GM12873 (cell line): ENCODE results near the gene CEP135.

Experiments
- TF ChIP-seq, protein P1 (sequence below): IDR thresholded peaks from 2 replicates; pipeline ENCODE4 v1.5.1; 2012; ENCODE audit warnings: low read depth, mild to moderate bottlenecking, moderate library complexity, low read length, control low read depth; ENCODE audit not compliant: insufficient read depth; ENCODE audit errors: missing control alignments

CEP135 gene

DNA sequence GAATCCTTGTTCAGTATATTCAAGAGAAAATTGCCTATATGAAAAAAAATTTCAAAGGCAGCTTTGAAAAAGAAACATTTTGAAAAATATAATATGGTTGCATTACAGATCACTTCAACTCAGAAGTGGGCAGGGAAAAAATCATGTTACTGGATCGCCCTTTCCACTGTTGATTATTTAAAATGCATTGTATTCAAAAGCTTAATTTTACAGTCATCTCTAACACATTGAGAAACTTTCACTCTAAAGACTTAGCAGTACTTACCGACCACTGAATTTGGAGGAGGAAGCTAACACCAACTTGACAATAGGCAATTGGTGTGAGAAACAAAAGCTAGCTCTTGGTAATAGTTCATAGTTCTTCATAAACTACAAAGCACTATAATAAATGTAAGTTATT, 101.9 kb downstream of the CEP135 start:
- TF ChIP-seq, protein P1, sequence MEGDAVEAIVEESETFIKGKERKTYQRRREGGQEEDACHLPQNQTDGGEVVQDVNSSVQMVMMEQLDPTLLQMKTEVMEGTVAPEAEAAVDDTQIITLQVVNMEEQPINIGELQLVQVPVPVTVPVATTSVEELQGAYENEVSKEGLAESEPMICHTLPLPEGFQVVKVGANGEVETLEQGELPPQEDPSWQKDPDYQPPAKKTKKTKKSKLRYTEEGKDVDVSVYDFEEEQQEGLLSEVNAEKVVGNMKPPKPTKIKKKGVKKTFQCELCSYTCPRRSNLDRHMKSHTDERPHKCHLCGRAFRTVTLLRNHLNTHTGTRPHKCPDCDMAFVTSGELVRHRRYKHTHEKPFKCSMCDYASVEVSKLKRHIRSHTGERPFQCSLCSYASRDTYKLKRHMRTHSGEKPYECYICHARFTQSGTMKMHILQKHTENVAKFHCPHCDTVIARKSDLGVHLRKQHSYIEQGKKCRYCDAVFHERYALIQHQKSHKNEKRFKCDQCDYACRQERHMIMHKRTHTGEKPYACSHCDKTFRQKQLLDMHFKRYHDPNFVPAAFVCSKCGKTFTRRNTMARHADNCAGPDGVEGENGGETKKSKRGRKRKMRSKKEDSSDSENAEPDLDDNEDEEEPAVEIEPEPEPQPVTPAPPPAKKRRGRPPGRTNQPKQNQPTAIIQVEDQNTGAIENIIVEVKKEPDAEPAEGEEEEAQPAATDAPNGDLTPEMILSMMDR = no peak

DNA sequence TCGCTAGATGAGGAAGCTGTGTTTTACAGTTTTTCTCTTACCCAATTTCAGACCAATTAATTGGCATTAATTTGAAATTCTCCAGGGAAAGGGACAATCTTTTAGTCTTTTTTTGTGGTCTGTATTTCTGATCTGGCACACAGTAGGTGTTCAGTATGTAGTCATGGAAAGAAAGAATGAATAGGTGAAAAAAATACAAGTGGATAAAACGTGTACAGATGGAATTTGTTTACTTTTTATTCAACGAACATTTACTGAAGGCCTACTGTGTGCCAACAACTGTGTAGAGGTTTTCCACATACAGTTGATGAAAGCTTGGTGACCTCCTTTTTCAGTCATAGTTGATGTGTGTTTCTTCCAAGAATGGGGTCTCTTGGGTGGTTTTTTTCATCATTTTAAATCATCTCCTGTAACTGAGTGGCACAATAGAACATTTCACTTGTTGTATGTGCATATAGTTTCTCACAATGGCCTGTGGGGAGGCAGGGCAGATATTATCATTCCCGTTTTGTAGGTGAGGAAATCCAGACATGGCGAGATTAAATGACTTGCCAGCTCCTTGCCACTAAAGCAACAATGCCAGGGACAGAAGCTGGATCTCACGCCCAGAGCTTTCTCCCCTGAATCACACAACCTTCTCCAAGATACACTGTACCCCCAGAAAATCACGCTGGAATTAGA, 102.4 kb downstream of the CEP135 start:
- TF ChIP-seq, protein P1 = no peak

DNA sequence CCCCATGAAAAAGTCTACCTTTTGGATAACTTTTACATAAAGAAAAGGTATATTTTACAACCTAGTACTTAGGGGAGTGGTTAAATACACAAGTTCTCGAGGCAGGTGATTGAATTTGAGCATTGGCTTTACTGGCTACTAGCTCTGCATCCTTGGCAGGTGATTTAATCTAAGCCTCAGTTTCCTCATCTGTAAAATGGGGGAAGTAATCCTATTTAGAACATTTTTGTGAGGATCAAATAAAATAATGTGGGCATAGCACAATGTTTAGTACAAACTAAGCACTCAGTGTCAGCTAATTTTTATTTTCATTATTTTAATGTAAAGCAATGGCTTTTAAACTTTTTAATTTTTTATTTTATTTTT, 102.9 kb downstream of the CEP135 start:
- TF ChIP-seq, protein P1 = no peak

DNA sequence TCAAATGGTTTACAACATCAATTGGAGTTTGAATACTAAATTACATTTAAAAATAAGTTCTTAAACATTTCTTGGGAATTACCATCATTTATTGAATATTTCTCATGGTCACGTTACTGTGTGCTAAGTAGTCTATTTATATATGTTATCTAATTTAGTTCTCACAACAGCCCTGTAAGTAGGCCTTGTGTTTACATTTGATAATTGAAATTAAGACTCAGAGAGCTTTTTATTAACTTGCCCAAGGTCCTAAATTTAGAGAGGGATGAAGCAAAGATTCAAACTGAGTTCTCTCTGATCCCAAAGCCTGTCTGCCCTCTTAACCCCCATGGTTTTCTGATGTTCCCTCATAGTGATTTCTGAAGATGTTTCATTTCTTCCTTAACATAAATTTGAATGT, 103.7 kb downstream of the CEP135 start:
- TF ChIP-seq, protein P1 = no peak

DNA sequence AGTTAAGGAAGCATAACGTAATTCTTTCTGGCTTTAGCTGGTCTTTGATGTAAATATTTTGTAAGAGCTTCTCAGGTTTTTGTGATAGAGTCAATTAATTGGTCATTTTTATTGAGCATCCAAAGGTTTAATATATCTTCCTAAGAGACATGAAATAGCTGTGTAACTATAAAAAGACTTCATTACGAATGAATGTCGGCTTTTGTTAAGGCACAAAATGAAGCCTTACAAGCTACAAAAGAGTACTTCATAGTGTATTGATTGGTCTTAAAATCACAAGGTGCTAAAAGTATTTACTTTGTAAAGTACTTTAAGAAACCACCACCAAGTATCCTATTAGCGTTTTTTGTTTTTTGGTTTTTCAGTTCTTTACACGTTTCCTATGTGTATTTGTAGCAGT, 104.2 kb downstream of the CEP135 start:
- TF ChIP-seq, protein P1 = no peak

DNA sequence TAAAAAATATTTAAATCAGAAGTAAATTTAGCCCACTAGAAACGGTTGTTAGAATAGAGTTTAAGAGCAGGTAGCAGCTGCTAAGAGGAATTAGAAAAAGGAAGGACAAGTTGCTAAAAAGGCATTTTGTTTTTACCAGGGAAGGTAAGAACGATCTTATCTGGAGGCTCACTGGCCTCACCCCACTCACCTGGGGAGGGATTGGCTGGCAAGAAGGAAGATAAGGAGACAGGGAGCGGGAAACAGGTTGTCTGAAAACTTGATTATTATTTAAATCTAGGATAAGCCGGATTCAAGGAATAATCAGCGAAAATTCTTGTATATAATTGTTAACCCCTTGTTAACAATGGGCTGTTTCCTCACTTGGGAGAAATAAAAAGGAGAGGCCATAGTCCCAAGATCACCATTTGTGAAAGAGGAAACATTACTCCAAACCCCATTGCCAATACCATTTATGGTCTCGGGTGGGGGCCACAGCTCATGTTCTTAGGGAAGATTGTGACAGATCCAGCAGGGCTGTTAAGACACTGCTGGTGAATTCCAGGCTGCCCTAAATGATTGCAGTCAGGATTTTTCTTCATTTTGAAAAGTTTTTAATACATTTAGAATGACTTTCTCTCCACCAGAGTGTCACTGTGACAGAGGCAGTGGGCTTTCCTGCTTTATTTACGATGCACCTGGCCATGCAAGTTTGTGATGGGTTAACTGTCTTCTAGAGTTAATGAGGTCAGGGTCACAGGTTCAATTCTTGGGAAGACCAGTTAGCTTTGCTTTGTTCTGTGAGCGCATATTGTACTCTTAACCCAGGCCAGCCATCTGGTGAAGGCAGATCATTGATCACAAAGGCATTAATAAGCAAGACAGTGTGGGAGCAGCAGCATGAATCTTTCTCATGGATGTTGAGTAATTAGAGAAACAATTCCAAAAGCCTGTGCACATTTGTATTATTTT, 106.6 kb downstream of the CEP135 start:
- TF ChIP-seq, protein P1 = no peak

DNA sequence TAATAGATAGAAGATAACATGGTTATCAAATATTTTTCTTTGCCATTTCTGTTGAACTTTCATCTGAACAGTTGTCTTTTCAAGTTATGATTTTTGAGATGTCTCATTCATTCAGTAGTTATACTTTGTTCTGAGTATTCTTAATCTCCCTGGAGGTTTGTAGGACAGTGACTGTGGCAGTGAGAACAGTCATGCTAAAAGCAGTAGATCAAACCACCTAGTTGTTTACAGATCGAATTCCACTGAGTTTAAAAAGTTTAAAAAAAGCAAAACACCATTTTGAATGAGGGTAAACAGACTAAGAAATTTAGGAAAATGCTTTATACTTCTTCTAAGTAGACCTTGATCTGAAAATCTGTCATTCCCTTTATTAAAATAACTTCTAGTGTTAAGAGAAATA, 107.2 kb downstream of the CEP135 start:
- TF ChIP-seq, protein P1 = no peak
